Stimulated activated CD4-positive, alpha-beta T cell treated with anti-CD3 and anti-CD28 coated beads, Interleukin-1b, Interleukin-23, amount 100 ng/mL, for 48 hours (primary cell): ENCODE measurements around the gene ZIK1.

ENCODE experiments used
- DNase-seq: peaks from one replicate; pipeline ENCODE4 v3.0.0-alpha.2; 2020

ZIK1 gene

DNA sequence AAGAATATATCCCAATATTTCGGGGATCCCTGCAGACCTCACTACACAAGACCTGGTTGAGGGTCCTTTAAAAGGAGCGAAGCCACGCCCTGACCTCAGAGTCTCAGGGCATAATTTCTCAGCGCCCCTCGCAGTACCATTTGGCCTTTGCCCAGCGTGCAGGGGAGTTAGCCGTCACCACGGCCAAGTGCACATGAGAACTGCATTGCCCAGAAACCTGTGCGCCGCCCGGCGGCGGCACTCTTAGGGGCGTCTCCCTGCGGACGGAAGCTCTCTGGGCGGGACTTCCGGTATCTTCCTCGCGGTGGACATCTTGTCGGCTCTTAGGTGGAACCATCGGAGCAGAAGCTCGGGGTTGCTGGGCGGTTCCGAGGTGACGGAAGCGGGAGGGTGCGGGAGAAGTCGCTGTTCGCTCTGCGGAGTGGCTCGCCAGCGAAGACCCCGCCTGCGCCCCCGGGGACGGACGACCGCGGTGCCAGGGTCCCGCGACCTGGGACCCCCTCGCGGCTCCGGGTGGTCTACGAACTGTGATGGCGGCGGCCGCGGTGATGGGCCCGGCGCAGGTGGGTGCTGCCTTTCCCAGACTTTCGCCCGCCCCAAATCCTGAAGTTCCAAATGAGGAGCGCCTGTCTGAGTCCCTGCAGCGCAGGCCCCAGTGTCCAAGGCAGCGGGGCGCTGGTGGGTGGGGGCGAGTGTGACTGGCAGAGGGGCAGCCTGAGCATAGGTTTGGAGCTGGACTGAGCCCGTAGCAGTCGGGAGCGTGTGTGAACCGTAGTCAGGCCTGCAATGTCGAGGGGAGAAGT is 30.2 kb downstream of the ZIK1 start, which contains the start of gene ZNF134:
Gene ZNF134, plus strand, starts transcription at position 302 of the 803 bp plus-strand sequence. CDS start 5,227 bp downstream, outside the sequence.
- DNase-seq, result peak; percentile 90

DNA sequence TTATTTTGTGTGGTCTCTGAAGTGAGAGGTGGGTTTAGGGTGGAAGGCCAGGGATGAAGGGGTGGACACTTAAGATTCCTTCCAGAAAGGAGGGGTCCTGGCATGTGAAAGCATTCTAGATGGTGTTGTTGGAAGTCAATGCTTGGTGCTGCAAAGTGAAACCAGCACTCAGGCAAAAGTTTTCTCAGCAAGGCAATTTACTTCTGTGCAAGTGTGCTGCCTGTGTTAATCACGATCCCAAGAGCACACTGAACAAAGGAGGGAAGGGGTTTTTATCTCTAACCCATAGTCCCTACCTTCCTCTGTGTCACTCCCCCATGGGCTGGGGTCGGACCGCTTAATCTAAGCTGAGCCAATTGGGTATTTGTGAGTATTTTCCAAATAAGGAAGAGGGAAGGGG is 31.4 kb downstream of the ZIK1 start:
- no peak for DNase-seq

DNA sequence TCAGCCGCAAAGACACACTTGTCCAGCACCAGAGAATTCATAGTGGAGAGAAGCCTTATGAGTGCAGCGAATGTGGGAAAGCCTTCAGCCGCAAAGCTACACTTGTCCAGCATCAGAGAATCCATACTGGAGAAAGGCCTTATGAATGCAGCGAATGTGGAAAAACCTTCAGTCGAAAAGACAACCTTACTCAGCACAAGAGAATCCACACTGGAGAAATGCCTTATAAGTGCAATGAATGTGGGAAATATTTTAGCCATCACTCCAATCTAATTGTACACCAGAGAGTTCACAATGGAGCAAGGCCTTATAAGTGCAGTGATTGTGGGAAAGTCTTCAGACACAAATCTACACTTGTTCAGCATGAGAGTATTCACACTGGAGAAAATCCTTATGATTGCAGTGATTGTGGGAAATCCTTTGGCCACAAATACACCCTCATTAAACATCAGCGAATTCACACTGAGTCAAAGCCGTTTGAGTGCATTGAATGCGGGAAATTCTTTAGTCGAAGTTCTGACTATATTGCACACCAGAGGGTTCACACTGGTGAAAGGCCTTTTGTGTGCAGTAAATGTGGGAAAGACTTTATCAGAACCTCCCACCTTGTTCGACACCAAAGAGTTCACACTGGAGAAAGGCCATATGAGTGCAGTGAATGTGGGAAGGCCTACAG is 36.9 kb downstream of the ZIK1 start:
- DNase-seq, result no peak

DNA sequence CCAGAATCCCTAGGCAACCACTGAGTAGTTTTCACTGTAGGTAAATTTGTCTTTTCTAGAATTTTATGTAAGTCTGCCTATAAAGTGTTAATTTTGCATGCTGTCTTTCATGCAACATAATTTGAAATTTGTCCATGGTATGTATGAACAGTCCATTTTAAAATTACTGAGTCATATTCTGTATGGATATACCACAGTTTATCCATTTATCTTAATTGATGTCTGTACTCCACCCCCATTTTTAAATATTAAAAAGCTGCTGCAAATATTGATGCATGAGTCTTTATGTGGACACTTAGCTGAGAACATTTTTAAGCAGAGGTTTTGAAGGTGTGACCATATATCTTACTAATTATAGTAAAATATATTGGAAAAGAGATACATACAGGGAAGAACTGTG is 39.1 kb downstream of the ZIK1 start:
- no peak for DNase-seq

DNA sequence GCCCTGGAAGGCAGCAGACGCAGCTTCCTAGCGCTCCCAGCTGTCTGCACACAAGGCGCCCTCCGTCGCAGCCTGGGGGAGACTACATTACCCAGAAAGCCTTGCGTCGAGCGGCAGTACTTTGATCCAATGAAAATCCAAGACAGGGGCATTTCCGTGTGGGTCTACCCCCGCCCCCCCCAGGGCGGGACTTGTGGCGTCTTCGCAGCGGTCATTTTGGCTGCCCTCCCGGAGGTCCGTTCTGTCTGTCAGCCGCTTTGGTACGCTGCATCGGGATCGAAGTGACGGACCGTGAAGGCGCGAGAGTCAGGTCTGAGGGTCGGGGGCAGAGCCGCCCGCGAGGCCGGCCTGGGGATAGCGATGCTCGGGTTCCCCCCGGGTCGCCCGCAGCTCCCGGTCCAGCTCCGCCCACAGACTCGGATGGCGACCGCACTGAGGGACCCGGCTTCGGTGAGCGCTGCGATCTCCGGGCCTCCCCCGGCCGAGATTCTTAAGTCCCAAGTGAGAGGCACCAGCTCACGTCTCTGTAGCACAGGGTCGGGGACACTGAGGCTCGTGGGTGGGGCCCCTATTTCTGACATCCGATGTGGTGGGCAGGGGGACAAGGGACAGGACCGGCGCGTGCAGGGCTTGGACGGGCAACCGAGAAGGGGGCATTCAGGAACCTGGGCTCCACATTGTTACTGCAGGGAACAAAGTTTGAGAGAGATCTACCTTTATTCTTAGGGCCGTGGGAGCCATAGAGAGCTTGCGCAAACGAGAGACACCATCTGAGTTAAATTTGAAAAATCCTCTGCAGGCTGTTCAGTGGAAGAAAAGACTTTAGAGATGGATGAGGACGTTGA is 49.3 kb downstream of the ZIK1 start, which contains the start of gene ZNF211:
Gene ZNF211, plus strand, starts transcription at position 182 of the 845 bp plus-strand sequence. Its CDS starts 179 bp downstream, at position 361.
- peak; percentile 86 for DNase-seq

DNA sequence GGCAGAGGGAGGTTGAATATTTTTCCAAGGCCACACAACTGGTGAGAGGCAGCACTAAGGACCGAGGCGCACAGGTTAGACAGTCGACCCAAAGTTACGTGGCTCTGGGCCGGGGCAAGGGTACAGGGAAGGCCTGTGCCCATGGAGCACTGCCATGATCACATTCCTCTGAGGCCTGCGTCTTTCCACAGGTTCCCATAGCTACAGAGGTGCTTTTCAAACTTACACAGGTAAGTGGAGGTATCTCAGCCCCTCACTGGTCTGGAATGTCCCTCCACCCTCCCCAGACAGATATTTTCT is 49.8 kb downstream of the ZIK1 start:
- DNase-seq, result no peak

DNA sequence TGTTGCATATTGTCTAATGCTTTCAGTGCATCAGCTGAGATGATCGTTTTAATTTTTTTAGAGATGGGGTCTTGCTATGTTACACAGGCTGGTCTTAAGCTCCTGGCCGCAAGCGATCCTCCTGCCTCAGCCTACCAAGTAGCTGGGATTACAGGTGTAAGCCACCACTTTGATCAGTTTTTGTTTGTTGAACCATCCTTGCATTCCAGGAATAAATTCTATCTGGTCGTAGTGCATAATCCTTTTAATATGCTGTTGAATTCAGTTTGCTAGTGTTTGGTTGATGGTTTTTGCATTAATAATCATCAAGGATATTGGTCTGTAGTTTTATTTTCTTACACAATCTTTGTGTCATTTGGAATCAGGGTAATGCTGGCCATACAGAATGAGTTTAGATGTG is 53.4 kb downstream of the ZIK1 start:
- DNase-seq, result no peak

DNA sequence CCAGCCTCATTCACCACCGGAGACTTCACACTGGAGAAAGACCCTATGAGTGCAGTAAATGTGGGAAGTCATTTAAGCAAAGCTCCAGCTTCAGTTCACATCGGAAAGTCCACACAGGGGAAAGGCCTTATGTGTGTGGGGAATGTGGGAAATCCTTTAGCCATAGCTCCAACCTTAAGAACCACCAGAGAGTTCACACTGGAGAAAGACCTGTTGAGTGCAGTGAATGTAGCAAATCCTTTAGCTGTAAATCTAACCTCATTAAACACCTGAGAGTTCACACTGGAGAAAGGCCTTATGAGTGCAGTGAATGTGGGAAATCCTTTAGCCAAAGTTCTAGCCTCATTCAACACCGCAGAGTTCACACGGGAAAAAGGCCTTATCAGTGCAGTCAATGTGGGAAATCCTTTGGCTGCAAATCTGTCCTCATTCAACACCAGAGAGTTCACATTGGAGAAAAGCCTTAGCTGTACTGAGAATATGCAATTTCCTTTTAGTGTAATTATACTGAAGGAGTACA is 57.8 kb downstream of the ZIK1 start:
- DNase-seq, result no peak

DNA sequence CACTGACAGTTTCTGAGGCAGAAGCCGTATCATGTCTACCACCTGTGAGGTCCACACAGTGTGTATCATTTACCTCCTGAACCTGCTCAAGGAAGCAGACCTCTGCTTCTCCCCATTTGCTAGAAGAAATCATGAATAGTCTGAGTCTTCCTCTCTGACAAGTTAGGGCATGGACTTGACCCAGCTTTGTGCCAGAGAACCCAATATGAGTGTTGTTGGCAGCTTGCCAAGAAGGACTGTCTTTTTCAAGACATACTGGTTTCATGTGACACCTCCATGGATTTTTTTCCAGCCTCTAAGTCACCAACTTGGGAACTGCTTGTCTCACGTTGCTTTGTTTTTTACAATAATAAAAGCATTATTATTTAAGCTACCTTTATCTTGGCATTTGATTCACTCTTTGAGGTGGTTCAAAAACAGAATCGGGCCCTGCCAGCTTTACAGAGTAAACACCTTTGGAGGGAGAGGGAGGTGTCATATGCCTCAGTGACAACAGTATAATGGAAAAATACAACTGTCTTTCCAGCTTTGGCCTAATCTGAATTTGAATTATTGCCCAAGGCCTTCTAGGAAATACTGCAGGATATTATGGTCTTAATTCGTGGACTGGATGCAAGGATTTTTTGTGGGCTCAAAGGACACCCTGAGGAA is 58.6 kb downstream of the ZIK1 start:
- no peak for DNase-seq
